HG02943 (cell line): Measurements from ENCODE around the gene BMPER.

Source experiments
- ATAC-seq: cut with Tn5 transposase; IDR thresholded peaks from one replicate; pipeline ENCODE4 v1.9.1; 2021; ENCODE audit warnings: mild to moderate bottlenecking, low read depth, moderate library complexity; ENCODE audit not compliant: unreplicated experiment

The BMPER gene

GRCh38 chr7:34084651-34085050, 179.3 kb downstream of the BMPER start:
- no peak for ATAC-seq

GRCh38 chr7:34086064-34086463, 180.7 kb downstream of the BMPER start:
- no peak for ATAC-seq

DNA sequence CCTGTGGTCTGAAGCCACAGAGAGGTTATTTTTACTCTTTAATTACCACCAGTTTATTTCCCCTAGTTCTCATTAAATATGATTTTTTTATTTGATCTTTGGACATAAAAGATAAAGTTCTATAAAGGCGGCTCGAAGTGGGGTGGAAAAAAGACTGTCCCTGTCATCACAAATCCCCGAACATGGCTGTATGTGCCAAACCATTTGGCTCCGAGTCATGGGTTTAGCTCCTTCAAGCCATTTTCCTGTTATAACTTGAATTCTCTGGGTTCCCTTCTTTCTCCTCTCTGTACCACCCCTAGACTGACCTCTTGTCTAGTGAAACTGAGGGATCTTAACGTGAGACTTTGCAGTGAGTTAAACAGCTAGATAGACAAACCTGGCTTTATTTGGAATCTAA, 181.6 kb downstream of the BMPER start:
- no peak for ATAC-seq

- ATAC-seq, result no peak
Measured at GRCh38 chr7:34087892-34088891, 182.9 kb downstream of the BMPER start.

DNA sequence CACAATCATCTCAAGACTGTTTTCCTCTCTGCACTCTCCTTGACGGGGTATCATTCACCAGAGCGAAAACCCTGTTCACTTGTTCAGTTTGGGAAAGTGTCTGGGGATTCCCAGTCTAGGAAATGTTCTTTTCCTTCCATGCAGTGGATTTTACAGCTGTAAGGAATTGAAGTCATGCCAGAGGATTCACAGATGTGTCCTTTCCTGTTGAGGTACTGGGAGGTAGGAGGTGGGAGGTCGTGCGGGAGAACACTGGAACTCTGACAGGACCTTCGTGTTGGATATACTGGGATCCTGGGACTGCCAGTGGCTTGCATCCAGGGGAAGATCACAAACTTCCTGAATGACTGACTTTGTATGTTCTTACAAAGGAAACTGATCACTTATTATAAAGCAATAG, 185.5 kb downstream of the BMPER start:
- no peak for ATAC-seq

DNA sequence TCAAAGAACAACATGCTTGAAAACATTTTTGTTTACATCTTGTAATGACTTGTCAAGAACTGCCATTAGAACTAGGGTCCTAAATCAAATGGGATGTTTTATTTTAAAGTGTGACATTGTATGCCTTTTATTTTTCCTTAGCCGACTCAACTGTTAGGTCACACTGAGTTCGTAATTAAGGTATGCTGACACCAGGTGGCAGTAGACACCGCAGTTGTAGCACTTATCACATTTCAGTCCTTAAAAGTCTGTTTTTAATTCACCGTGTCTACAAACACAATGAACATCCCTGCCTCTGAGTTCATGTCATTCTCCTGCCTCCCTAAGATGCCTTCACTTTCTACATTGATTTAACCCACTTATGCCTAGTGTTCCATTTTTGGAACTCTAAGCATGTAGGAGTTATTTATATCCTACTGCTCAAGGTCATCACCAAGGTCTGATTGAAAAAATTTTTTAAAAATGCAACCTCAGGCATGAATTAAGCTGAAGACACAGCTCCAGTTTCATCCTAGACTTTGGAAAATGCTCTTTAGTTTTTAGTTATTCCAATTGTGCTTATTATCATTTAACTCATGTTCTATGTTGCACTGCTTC, 186.1 kb downstream of the BMPER start:
- ATAC-seq, result no peak

DNA sequence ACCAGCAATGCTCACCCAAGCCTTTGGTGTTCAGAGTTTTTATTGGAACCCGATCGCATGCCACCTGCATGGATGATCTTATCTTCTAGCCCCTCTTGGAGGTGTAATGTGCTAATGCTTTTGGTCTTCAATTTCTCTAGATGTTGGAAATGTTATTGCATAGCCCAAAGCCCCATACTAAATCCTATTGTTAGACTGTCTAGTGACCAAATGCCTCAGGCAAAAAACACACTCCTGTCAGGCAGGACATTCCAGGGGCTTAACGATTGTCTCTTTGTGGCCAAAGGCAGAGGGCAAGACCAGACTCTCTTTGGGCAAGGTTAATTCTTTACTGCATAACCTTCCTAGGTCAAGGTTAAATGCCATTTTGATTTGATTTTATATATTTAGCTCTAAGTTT, 187.9 kb downstream of the BMPER start:
- ATAC-seq, result no peak

DNA sequence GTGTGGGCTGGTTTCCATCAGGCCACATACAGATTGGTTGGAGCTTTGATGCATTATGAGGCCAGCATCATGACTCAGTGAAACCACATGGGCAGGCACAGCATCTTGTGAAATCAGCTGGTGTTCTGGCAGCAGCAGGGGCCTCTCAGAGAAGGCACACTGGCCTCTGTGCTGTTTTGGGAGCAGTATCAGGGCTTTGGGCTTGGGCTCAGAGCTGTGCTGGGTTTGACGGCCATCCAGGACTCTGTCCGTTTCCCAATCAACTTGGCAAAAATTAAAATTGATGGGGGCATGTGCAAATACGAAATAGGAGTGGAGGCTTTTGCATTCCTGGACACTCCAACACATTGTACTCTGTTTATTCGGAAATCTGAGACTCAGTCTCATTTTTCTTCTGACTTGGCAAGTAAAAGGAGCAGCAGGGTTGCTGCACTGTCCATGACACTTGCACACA, 190.9 kb downstream of the BMPER start:
- no peak for ATAC-seq

GRCh38 chr7:34096777-34097176, 191.4 kb downstream of the BMPER start:
- no peak for ATAC-seq

DNA sequence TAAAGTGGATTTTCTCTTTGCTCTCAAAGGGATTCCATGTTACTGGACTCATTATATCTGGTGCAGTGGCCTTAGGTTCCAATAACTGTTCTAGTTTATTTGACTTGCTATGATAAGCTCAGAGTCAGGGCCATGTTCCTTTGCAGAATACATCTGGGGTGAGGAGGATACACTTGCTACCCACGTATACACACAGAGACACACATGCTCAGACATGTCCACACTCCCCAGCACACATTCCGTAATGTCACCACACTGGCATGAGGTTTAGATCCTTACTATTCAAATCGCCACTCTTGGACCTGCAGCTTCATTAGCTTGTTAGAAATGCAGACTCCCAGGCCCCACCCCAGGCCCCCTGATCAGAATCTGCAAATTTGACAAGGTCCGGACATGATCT, 195.3 kb downstream of the BMPER start:
- ATAC-seq, result no peak

GRCh38 chr7:34104115-34104514, 198.8 kb downstream of the BMPER start:
- no peak for ATAC-seq

DNA sequence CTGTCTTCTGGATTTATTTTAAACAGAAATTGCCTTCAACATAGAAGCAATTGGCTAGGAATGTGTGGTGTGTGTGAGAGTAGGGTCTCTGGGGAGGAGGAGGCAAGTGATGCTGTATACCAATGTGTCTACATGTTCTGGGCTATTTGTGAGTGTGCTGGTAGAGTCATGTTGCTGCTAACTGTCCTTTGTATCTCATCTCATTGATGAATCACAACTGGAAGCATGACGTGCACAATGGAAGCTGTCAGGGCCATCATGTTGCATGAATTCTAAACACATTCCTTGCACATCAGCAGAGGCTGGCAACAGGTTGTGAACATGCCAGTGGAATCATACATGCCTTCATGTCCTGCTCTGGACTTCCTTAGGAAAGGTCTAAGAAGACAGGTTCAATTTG, 199.7 kb downstream of the BMPER start:
- no peak for ATAC-seq

GRCh38 chr7:34107276-34107675, 201.9 kb downstream of the BMPER start:
- no peak for ATAC-seq

DNA sequence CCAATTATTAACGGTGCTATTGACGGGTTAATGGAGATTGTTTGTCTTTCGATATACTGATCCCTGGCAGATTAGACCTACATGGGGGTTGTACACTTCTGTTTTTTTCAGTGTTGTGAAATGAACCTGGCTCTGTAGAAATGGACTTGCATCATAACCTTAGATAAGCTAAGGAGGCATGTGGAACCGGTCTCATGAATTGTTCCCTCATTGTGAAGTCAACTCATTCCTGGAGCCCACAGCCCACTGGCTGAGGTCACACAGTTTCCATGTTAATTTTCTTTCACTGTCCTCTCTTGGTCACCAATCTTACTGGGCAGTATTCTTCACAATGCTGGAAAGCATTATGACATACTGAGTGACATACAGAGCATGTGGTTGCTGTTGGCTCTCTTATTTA, 202.8 kb downstream of the BMPER start:
- no peak for ATAC-seq

GRCh38 chr7:34109936-34110780, 204.8 kb downstream of the BMPER start:
- ATAC-seq, result no peak

GRCh38 chr7:34111031-34111430, 205.7 kb downstream of the BMPER start:
- no peak for ATAC-seq

- ATAC-seq, result no peak
Measured at GRCh38 chr7:34115503-34115902, 210.2 kb downstream of the BMPER start.

DNA sequence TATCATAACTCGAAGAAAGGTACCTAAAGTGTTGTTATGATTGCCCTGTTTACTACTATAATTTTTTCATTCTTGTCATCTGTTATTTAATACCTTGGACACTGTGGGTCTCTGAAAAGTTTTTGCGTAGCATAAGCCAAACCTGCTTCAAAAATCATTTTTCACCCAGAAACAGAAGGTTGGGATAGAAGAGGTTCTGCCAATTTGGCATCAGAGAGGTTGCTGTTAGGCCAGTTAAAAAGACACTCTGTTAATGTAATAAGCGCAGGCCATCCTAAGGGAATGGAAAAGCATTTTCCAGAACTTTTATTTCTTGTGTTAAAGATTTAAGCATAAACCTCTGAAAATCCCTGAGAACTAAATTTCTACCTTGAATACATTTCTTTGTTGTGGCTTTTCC, 212.2 kb downstream of the BMPER start:
- no peak for ATAC-seq

DNA sequence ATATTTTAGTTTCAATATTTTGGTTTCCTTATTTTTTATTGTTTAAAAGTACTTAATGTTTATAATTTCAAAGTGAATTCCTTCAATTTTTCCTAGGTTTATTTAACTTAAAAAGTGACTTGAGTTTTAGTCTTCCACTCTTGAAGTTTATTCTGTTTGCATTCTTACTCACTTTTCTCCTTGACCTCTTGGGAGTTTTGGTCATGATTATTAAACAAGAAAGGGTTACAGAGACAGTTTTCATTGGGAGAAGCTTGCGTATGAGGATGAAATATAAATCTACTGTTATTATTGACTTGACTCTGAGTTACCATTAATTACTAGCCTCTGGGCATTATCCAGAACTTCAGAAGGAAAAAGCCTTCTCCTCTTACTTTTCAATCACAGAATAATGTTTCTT, 216.0 kb downstream of the BMPER start:
- no peak for ATAC-seq

GRCh38 chr7:34123316-34123715, 218.0 kb downstream of the BMPER start:
- ATAC-seq, result no peak

DNA sequence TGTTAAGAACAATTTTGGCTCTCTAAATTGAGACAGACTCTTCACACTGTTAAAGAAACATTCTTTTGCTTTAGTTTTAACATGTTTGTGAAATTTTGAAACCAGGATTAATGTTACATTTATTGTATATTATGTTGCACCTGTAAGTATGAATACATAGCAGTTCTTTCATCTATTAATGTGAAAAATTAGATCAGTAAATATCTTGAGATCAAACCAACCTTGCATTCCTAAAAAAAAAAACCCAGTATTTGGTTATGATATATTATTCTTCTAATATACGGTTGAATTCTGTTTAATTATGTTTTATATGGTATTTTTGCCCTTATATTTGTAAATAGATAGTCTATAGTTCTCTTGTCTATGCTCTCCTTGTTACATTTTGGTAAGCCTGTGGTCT, 219.4 kb downstream of the BMPER start:
- ATAC-seq, result no peak
